Measurements from ENCODE around the gene ZNF536.

DNA sequence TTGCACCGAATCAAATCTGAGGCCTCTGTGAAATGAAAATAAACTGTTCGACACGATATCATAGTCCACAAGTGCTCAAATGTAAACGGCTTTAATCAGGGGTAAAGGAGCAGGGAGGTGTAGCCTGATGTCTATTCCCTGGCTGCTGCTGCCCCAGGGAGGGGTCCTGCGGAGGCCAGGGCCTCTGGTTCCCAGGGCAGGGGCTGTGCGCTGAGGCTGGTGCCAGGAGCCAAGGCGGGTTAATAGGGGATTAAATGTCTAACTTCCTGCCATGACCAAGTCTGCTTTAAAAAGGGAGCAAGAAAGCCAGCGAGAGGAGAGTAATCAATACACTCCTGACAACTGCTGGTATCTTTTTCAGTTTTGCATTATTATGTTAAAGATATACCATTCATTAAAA lies 59.4 kb downstream of the ZNF536 start:
- TF ChIP-seq, protein P1, sequence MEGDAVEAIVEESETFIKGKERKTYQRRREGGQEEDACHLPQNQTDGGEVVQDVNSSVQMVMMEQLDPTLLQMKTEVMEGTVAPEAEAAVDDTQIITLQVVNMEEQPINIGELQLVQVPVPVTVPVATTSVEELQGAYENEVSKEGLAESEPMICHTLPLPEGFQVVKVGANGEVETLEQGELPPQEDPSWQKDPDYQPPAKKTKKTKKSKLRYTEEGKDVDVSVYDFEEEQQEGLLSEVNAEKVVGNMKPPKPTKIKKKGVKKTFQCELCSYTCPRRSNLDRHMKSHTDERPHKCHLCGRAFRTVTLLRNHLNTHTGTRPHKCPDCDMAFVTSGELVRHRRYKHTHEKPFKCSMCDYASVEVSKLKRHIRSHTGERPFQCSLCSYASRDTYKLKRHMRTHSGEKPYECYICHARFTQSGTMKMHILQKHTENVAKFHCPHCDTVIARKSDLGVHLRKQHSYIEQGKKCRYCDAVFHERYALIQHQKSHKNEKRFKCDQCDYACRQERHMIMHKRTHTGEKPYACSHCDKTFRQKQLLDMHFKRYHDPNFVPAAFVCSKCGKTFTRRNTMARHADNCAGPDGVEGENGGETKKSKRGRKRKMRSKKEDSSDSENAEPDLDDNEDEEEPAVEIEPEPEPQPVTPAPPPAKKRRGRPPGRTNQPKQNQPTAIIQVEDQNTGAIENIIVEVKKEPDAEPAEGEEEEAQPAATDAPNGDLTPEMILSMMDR (conservative IDR thresholded peaks at IDR 0.05 in 1 of 2, IDR thresholded peaks at IDR 0.05 in 1 of 2; ENCODE audit: low read depth in 1 of 2, low read length in 2 of 2) = no peak
- TF ChIP-seq EZH2 (IDR thresholded peaks at IDR 0.05; ENCODE audit: low read length, missing control alignments) = no peak
